Upper lobe of left lung (tissue), 6 donors: ENCODE results near the gene UIMC1. TPM values are rescaled to one million over a fixed set of nuclear protein-coding genes. Genes with fewer than 3 reads are reported as not detected.

ENCODE experiments used
- ATAC-seq, 2 donors: fragments of 200-7000 bp; cut with Tn5 transposase; one replicate each; pipeline ENCODE4 v1.9.1; 2022; ENCODE audit warnings: mild to moderate bottlenecking in 2 of 2, moderate library complexity in 2 of 2; ENCODE audit not compliant: low FRiP score in 2 of 2
- DNase-seq, 2 donors: peaks; one replicate each; pipeline ENCODE4 v3.0.0-alpha.2; 2019 to 2020
- H3K27ac ChIP-seq, 4 donors: fragments of 200-600 bp; sonication (generic); one replicate each; pipeline ENCODE4 v1.5.1; 2016 to 2019
- H3K27me3 ChIP-seq, 4 donors: fragments of 200-600 bp; sonication (generic); one replicate each; pipeline ENCODE4 v1.5.1; 2017 to 2019
- H3K36me3 ChIP-seq, 4 donors: fragments of 200-600 bp; sonication (generic); one replicate each; pipeline ENCODE4 v1.5.1; 2016 to 2019
- H3K4me1 ChIP-seq, 4 donors: fragments of 200-600 bp; sonication (generic); one replicate each; pipeline ENCODE4 v1.5.1; 2018 to 2019
- H3K4me3 ChIP-seq, 4 donors: fragments of 200-600 bp; sonication (generic); one replicate each; pipeline ENCODE4 v1.5.1; 2017 to 2019; ENCODE audit warnings: mild to moderate bottlenecking in 2 of 4, moderate library complexity in 1 of 4
- H3K9me3 ChIP-seq, 4 donors: fragments of 200-600 bp; sonication (generic); one replicate each; pipeline ENCODE4 v1.5.1; 2018 to 2019
- CTCF ChIP-seq, 6 experiments: fragments of 450-650 bp in 4 of 6; fragments of 200-600 bp in 2 of 6; sonication (generic) in 2 of 6; IDR thresholded peaks; one replicate each; pipeline ENCODE4 v1.5.1; 2016 to 2019; ENCODE audit warnings: antibody characterized with exemption in 6 of 6
- EP300 ChIP-seq, 4 donors: sonication (generic); formaldehyde crosslinking; IDR thresholded peaks; one replicate each; pipeline ENCODE4 v1.5.1; 2017; ENCODE audit warnings: antibody characterized with exemption in 4 of 4, control low read depth in 2 of 4
- POLR2A ChIP-seq, 4 donors: fragments of 450-650 bp; IDR thresholded peaks; one replicate each; pipeline ENCODE4 v1.5.1; 2016 to 2017; ENCODE audit warnings: antibody characterized with exemption in 4 of 4, mild to moderate bottlenecking in 2 of 4
- POLR2AphosphoS5 ChIP-seq, 2 donors: sonication (generic); formaldehyde crosslinking; IDR thresholded peaks; one replicate each; pipeline ENCODE4 v1.5.1; 2017; ENCODE audit warnings: antibody characterized with exemption in 2 of 2
- WGBS, 2 donors: methylation state at CpG; one replicate each; pipeline ENCODE4 v1.1.5; 2017 to 2018; 5-methylcytosine and 5-hydroxymethylcytosine counted together
- total RNA-seq, 6 donors: library from RNA; depleted of rRNA in 4 of 6; stranded (reverse); fragments of >200 nt in 4 of 6; gene quantifications; one replicate each; pipeline versions ENCODE4 v1.1.0 to v1.2.1, GENCODE V29; 2016 to 2021
- donor health status: DM: no; HTN: no; CAD: no; lungs with moderate emphysema.
- donor health status: DM: no; HTN: yes; CAD: no; lungs with severe emphysema.

UIMC1 gene
- total RNA-seq, 6 donors from 2014 or later: 26.7 to 87.0 (median 37.9) TPM

- no peak overlapping the region for H3K27ac ChIP-seq
- no peaks in the 10 kb centered on the region for H3K9me3 ChIP-seq
- no peaks in the 10 kb centered on the region for H3K4me1 ChIP-seq
- no peak for DNase-seq
- no peaks in the 10 kb centered on the region for H3K27me3 ChIP-seq
- no peak overlapping the region for H3K4me3 ChIP-seq
- WGBS, 2 donors: 48 to 57% methylated on average over 6 of the region's 6 CpGs
- TF ChIP-seq CTCF (IDR thresholded peaks at IDR 0.05) (no peak), POLR2AphosphoS5 (IDR thresholded peaks at IDR 0.05) (no peak), POLR2A (IDR thresholded peaks at IDR 0.05) (no peak), EP300 (IDR thresholded peaks at IDR 0.05) (no peak)
- ATAC-seq: no peak
- peaks cover 0 to 8% (median 0%) of the 10 kb centered on the region in 4 donors for H3K36me3 ChIP-seq
These were observed 124.0 kb downstream of the UIMC1 start for GRCh38 chr5:176882567-176882903.

- ATAC-seq (no peak), DNase-seq (peak in 1 of 2 donors; percentile 58)
- no peaks in the 10 kb centered on the region for H3K9me3 ChIP-seq
- H3K4me3 ChIP-seq: no peak overlapping the region
- TF ChIP-seq CTCF (IDR thresholded peaks at IDR 0.05) (no peak), POLR2A (IDR thresholded peaks at IDR 0.05) (no peak), EP300 (IDR thresholded peaks at IDR 0.05) (no peak), POLR2AphosphoS5 (IDR thresholded peaks at IDR 0.05) (no peak)
- 92 to 95% methylated on average over 22 to 25 of the region's 25 CpGs for WGBS, 2 donors
- no peaks in the 10 kb centered on the region for H3K4me1 ChIP-seq
- peaks cover 0 to 8% (median 0%) of the 10 kb centered on the region in 4 donors for H3K36me3 ChIP-seq
- no peak overlapping the region for H3K27ac ChIP-seq
- no peaks in the 10 kb centered on the region for H3K27me3 ChIP-seq
These were observed 124.6 kb downstream of the UIMC1 start for GRCh38 chr5:176881816-176882566.

DNA sequence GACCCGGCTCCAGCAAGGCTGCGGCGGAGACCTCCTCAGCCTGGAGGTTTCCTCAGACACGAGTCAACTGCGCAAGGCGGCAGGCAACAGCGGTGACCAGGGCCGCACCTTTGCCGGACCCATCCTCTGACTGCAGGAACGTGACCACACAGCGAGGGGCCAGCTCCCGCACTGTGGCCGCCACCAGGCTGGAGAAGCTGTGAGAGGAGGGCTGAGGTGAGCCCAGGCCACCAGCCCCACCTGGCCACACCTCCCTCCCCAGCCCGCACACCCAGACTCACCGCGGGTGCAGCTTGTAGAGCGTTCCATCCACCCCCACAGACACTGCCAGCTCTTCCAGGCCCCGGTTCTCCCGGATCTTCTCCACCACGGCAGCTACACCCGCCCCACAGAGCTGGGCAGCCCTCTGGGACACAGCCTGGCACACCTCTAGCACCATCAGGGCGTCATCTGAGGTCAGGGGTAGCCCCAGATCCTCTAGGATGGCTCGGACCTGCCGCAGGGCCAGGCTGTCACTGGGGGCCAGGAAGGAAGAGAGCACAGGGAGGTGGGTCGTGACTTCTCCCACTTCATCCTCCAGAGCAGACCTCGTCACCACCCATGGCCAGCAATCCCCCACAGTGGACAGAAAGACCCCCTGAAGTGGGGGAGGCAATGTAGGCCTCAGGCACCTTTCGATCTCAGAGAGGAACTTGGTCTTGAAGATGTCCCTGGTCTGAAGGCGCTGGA, 125.4 kb downstream of the UIMC1 start:
- no peak overlapping the region for H3K27ac ChIP-seq
- peaks cover 0 to 8% (median 0%) of the 10 kb centered on the region in 4 donors for H3K36me3 ChIP-seq
- ATAC-seq (no peak), DNase-seq (peak in 1 of 2 donors; percentile 69)
- H3K9me3 ChIP-seq: no peaks in the 10 kb centered on the region
- H3K4me1 ChIP-seq: no peaks in the 10 kb centered on the region
- 93 to 96% methylated on average over 11 to 28 of the region's 28 CpGs for WGBS, 2 donors
- no peak for TF ChIP-seq CTCF (IDR thresholded peaks at IDR 0.05)
- TF ChIP-seq EP300 (IDR thresholded peaks at IDR 0.05): no peak
- TF ChIP-seq POLR2AphosphoS5 (IDR thresholded peaks at IDR 0.05): no peak
- no peak for TF ChIP-seq POLR2A (IDR thresholded peaks at IDR 0.05)
- peaks cover 0 to under 1% (median 0%) of the 10 kb centered on the region in 4 donors for H3K27me3 ChIP-seq
- no peak overlapping the region for H3K4me3 ChIP-seq

- Histone ChIP-seq H3K27me3 (peaks cover 0 to 6% (median 0%) of the 10 kb centered on the region in 4 donors), H3K36me3 (peaks cover 0 to 8% (median 0%) of the 10 kb centered on the region in 4 donors), H3K27ac (no peak overlapping the region), H3K4me1 (no peaks in the 10 kb centered on the region), H3K4me3 (no peak overlapping the region), H3K9me3 (no peaks in the 10 kb centered on the region)
- no peak for ATAC-seq
- peak in 1 of 2 donors; percentile 78 for DNase-seq
- WGBS, 2 donors: 81 to 95% methylated on average over 17 to 26 of the region's 26 CpGs
- TF ChIP-seq EP300 (IDR thresholded peaks at IDR 0.05) (no peak), POLR2AphosphoS5 (IDR thresholded peaks at IDR 0.05) (no peak)
These were observed 126.1 kb downstream of the UIMC1 start for GRCh38 chr5:176880366-176881020.
